GM12878 (cell line): ENCODE results near the gene ATP2C1. TPM values are rescaled to one million over a fixed set of nuclear protein-coding genes. Genes with fewer than 3 reads are reported as not detected.

Experiments
- ATAC-seq: fragments of 200-7000 bp; cut with Tn5 transposase; 3 replicates; pipeline ENCODE4 v1.9.1; 2020; ENCODE audit warnings: mild to moderate bottlenecking, moderate library complexity
- BruUV-seq: library from RNA; stranded (reverse); fragments of 400-500 nt; replicated peaks from 2 replicates; lab custom pipeline; 2021; lab: Mats Ljungman, UMichigan
- CTCF ChIA-PET: fragments of 300-600 bp; sonication (Branson Sonifier 250); formaldehyde crosslinking; extraction: SDS; loops from one replicate; lab custom pipeline; 2021; ENCODE audit warnings: inconsistent platforms; lab: Yijun Ruan, JAX
- POLR2A ChIA-PET: fragments of 350-600 bp; formaldehyde crosslinking; extraction: SDS; loops from one replicate; lab custom pipeline; 2021; ENCODE audit warnings: inconsistent platforms; lab: Charles Lee
- RAD21 ChIA-PET: fragments of 300-600 bp; sonication (Branson Sonifier 250); formaldehyde crosslinking; loops from one replicate; lab custom pipeline; 2023; ENCODE audit warnings: antibody characterized with exemption; ENCODE audit not compliant: unreplicated experiment; lab: Charles Lee
- SMC1A ChIA-PET: fragments of 300-600 bp; sonication (Branson Sonifier 250); formaldehyde crosslinking; loops from one replicate; lab custom pipeline; 2023; ENCODE audit not compliant: unreplicated experiment, uncharacterized antibody; lab: Charles Lee
- DNase-seq: peaks from one replicate; pipeline ENCODE4 v3.0.0-alpha.2; 2011; ENCODE audit warnings: low read depth, low spot score
- FAIRE-seq: peaks from 3 replicates; lab custom pipeline; 2011; peaks lifted over from hg19 to GRCh38; lab: Jason Lieb, UNC
- H2AFZ ChIP-seq: 2 replicates; pipeline ENCODE4 v1.6.0; 2011; ENCODE audit warnings: low read depth, low read length, control low read depth; ENCODE audit not compliant: control insufficient read depth
- H3K27ac ChIP-seq: 2 replicates; pipeline ENCODE4 v1.5.1; 2011; ENCODE audit warnings: control low read depth; ENCODE audit not compliant: control insufficient read depth, insufficient read depth
- H3K27me3 ChIP-seq, 2 experiments: replicated peaks in 1 of 2; 2 replicates each; pipeline versions ENCODE4 v1.6.0 to v1.6.1; 2011; ENCODE audit warnings: low read length in 1 of 2; ENCODE audit not compliant: control insufficient read depth in 2 of 2, insufficient read depth in 2 of 2
- H3K36me3 ChIP-seq, 2 experiments: 2 replicates each; pipeline ENCODE4 v1.5.1; 2011; ENCODE audit warnings: low read length in 1 of 2; ENCODE audit not compliant: control insufficient read depth in 2 of 2, insufficient read depth in 2 of 2
- H3K4me1 ChIP-seq: 2 replicates; pipeline ENCODE4 v1.6.1; 2011; ENCODE audit warnings: mild to moderate bottlenecking, low read length, moderate library complexity, mixed read lengths; ENCODE audit not compliant: control insufficient read depth, insufficient read depth
- H3K4me2 ChIP-seq: 2 replicates; pipeline ENCODE4 v1.6.0; 2011; ENCODE audit warnings: control low read depth; ENCODE audit not compliant: control insufficient read depth, insufficient read depth
- H3K4me3 ChIP-seq: fragments of 200-600 bp; sonication (generic); 2 replicates; pipeline ENCODE4 v1.5.1; 2016
- H3K79me2 ChIP-seq: 2 replicates; pipeline ENCODE4 v1.6.0; 2011; ENCODE audit warnings: low read length; ENCODE audit not compliant: control insufficient read depth, insufficient read depth
- H3K9ac ChIP-seq: 2 replicates; pipeline ENCODE4 v1.8.0; 2011; ENCODE audit warnings: low read length, control low read depth, mixed read lengths; ENCODE audit not compliant: control insufficient read depth, insufficient read depth
- H3K9me3 ChIP-seq: replicated peaks from 3 replicates; pipeline ENCODE4 v1.5.1; 2011; ENCODE audit warnings: mild to moderate bottlenecking, low read length; ENCODE audit not compliant: control insufficient read depth, insufficient read depth
- H4K20me1 ChIP-seq: 2 replicates; pipeline ENCODE4 v1.6.0; 2011; ENCODE audit not compliant: control insufficient read depth, insufficient read depth
- BACH1 ChIP-seq: fragments of 450-650 bp; IDR thresholded peaks from 2 replicates; pipeline ENCODE4 v1.6.1; 2017; ENCODE audit warnings: mild to moderate bottlenecking, borderline replicate concordance
- BHLHE40 ChIP-seq, 2 experiments: fragments of 450-650 bp in 1 of 2; IDR thresholded peaks; 2 replicates each; pipeline ENCODE4 v1.6.1; 2011 to 2017; ENCODE audit warnings: low read depth in 2 of 2, borderline replicate concordance in 1 of 2, improper control_type of control experiment in 1 of 2, low read length in 1 of 2, mild to moderate bottlenecking in 1 of 2
- EGR1 ChIP-seq, 2 experiments: IDR thresholded peaks; 1 replicate in 1 of 2; 2 replicates in 1 of 2; pipeline ENCODE4 v1.6.1; 2011 to 2012; ENCODE audit warnings: low read depth in 2 of 2, low read length in 2 of 2, borderline replicate concordance in 1 of 2, mild to moderate bottlenecking in 1 of 2, moderate library complexity in 1 of 2
- EZH2 ChIP-seq: IDR thresholded peaks from 2 replicates; pipeline ENCODE4 v1.6.1; 2012; ENCODE audit warnings: low read depth, mild to moderate bottlenecking, control low read depth, inconsistent platforms, low read length, borderline replicate concordance; ENCODE audit not compliant: control insufficient read depth
- HDGF ChIP-seq: fragments of 450-650 bp; IDR thresholded peaks from 2 replicates; pipeline ENCODE4 v1.6.1; 2016; ENCODE audit warnings: antibody characterized with exemption
- KLF5 ChIP-seq: fragments of 450-650 bp; IDR thresholded peaks from 2 replicates; pipeline ENCODE4 v1.6.1; 2014; ENCODE audit warnings: mild to moderate bottlenecking; ENCODE audit not compliant: partially characterized antibody
- MYC ChIP-seq: IDR thresholded peaks from 2 replicates; pipeline ENCODE4 v1.6.1; 2011; ENCODE audit warnings: mild to moderate bottlenecking, low read length, moderate library complexity, inconsistent platforms; ENCODE audit not compliant: insufficient read depth, insufficient replicate concordance, insufficient read length, severe bottlenecking
- PAX5 ChIP-seq: IDR thresholded peaks from 2 replicates; pipeline ENCODE4 v1.6.1; 2011; ENCODE audit warnings: low read depth, low read length, borderline replicate concordance
- RAD21 ChIP-seq: IDR thresholded peaks from 2 replicates; pipeline ENCODE4 v1.6.1; 2011; ENCODE audit warnings: mild to moderate bottlenecking, low read depth, low read length, moderate library complexity; ENCODE audit not compliant: insufficient read depth
- RAD51 ChIP-seq: fragments of 450-650 bp; IDR thresholded peaks from 2 replicates; pipeline ENCODE4 v1.6.1; 2016; ENCODE audit warnings: moderate library complexity, mild to moderate bottlenecking, inconsistent platforms
- RBBP5 ChIP-seq: fragments of 200-600 bp; sonication (generic); conservative IDR thresholded peaks from 2 replicates; pipeline ENCODE4 v1.6.1; 2016
- SPI1 ChIP-seq: IDR thresholded peaks from 2 replicates; pipeline ENCODE4 v1.6.1; 2011; ENCODE audit warnings: low read depth, mild to moderate bottlenecking, low read length, moderate library complexity, borderline replicate concordance; ENCODE audit not compliant: insufficient read depth
- SREBF2 ChIP-seq: IDR thresholded peaks from 2 replicates; pipeline ENCODE4 v1.6.1; 2012; ENCODE audit warnings: mild to moderate bottlenecking, low read length
- TBL1XR1 ChIP-seq: IDR thresholded peaks from 2 replicates; pipeline ENCODE4 v1.6.1; 2012; ENCODE audit warnings: low read depth, low read length, improper control_type of control experiment
- YY1 ChIP-seq: IDR thresholded peaks from 2 replicates; pipeline ENCODE4 v1.6.1; 2011; ENCODE audit warnings: low read depth, mild to moderate bottlenecking, low read length
- WGBS: methylation state at CpG from one replicate; pipeline ENCODE4 v1.1.6; 2016; ENCODE audit warnings: low lambda C conversion rate; ENCODE audit not compliant: insufficient replicate concordance, insufficient coverage; ENCODE audit errors: missing lambda C conversion rate; 5-methylcytosine and 5-hydroxymethylcytosine counted together
- in situ Hi-C: fragments of 300-500 bp; cut with MboI; formaldehyde crosslinking; loops from 9 replicates; pipeline ENCODE4 v1.14.3; 2018; ENCODE audit warnings: mixed read lengths
- intact Hi-C: fragments of 100-400 bp; cut with micrococcal nuclease; formaldehyde crosslinking; loops from one replicate; pipeline ENCODE4 v1.14.2; 2022; ENCODE audit not compliant: unreplicated experiment
- polyA plus RNA-seq, 11 experiments: library from polyadenylated mRNA; depleted of rRNA in 4 of 11; unstranded in 6 of 11; stranded (reverse) in 5 of 11; fragments of >200 nt; fragmentation: Nextera tagmentation in 4 of 11; fragmentation: Illumina TruSeq in 1 of 11; extraction: Ambion mirVana in 4 of 11; extraction: Trizol in 1 of 11; gene quantifications; 1 replicate in 1 of 11; 2 replicates in 10 of 11; pipeline versions ENCODE4 v1.2.1 to v1.2.3, GENCODE V29; 2011 to 2016; ENCODE audit warnings: inconsistent platforms in 2 of 11, missing spikeins in 2 of 11, low read depth in 1 of 11
- total RNA-seq, 4 experiments: library from RNA; depleted of rRNA in 3 of 4; stranded (reverse); fragments of >200 nt in 3 of 4; fragmentation: Illumina TruSeq in 1 of 4; extraction: Trizol in 1 of 4; gene quantifications; 2 replicates each; pipeline versions ENCODE4 v1.2.1 to v1.2.3, GENCODE V29; 2013 to 2021
- TF ChIP-seq, protein P1 (sequence below): fragments of 450-650 bp; IDR thresholded peaks from 2 replicates; pipeline ENCODE4 v1.6.1; 2014; ENCODE audit warnings: mild to moderate bottlenecking
- TF ChIP-seq, protein P2 (sequence below): fragments of 450-650 bp; IDR thresholded peaks from 2 replicates; pipeline ENCODE4 v1.6.1; 2016; ENCODE audit warnings: mild to moderate bottlenecking, moderate library complexity, borderline replicate concordance
- TF ChIP-seq, protein P3 (sequence below): fragments of 150-350 bp; IDR thresholded peaks from 2 replicates; pipeline ENCODE4 v1.6.1; 2014; ENCODE audit warnings: mild to moderate bottlenecking, low read depth, low read length

Gene ATP2C1
- total and polyA plus RNA-seq, 10 of the 15 experiments (the other 5 are each of a cell fraction or from before 2014, with no cell fraction given), result 20.6 to 116 (median 55.1) TPM

DNA sequence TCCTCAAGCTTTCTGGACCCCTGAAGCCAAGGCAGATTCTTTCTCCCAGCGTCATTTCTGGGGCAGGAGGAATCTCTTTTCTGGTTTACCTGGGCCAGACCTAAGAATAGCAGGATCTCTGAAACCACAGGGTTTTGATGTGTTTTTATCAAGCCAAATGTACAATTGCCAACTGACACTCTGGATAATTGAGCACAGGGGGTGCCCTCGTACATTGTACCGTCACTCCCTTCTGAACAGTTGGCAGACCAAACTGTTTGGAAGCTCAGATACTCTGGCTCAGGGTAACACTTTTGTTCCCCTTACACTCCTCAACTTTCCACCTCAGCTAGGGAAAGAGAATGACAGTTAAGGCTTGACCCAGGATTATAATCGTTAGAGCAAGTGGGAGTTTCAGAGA is 82.8 kb downstream of the ATP2C1 start (continued):
- TF ChIP-seq, protein P1, sequence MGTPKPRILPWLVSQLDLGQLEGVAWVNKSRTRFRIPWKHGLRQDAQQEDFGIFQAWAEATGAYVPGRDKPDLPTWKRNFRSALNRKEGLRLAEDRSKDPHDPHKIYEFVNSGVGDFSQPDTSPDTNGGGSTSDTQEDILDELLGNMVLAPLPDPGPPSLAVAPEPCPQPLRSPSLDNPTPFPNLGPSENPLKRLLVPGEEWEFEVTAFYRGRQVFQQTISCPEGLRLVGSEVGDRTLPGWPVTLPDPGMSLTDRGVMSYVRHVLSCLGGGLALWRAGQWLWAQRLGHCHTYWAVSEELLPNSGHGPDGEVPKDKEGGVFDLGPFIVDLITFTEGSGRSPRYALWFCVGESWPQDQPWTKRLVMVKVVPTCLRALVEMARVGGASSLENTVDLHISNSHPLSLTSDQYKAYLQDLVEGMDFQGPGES, result no peak
- no peak for TF ChIP-seq KLF5
- no peak for TF ChIP-seq EZH2
- no peak for TF ChIP-seq BHLHE40 (IDR thresholded peaks at IDR 0.05; ENCODE audit: borderline replicate concordance in 1 of 2, low read depth in 2 of 2, low read length in 1 of 2)
- TF ChIP-seq, all 136 proteins: peak for 0

DNA sequence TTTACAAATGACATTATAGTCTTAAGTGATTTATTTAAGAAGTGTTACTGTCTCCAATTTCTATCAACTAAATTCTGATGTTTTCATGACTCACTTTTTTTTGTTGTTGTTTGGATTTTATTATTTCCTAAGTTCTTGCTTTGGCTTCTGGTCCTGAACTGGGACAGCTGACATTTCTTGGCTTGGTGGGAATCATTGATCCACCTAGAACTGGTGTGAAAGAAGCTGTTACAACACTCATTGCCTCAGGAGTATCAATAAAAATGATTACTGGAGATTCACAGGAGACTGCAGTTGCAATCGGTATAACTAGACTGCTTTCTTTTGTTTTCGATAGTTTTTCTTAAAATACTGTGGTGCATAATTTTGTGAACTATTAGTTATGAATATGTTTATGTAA is 85.2 kb downstream of the ATP2C1 start:
- Histone ChIP-seq H2AFZ (no peak overlapping the region), H3K27ac (no peak overlapping the region), H3K9ac (no peak overlapping the region), H3K9me3 (no peaks in the 10 kb centered on the region), H3K27me3 (no peaks in the 10 kb centered on the region), H3K4me3 (no peak overlapping the region), H3K36me3 (peaks cover 1 to 4% of the 10 kb centered on the region in 2 experiments; a peak in 3 of 4 replicates), H4K20me1 (no peaks in the 10 kb centered on the region), H3K4me1 (no peaks in the 10 kb centered on the region), H3K4me2 (no peak overlapping the region), H3K79me2 (no peaks in the 10 kb centered on the region)
- ChIA-PET SMC1A (no interaction called here), POLR2A (no interaction called here), CTCF (interaction anchor here (1.0 kb wide), 1 partner anchor 16 kb away, joined by 3 read pairs; no protein-coding TSS in a partner anchor), RAD21 (no interaction called here)
- 80% methylated on average over 2 of the region's 2 CpGs for WGBS
- intact Hi-C loops, result no loop called here
- no TSS peak for BruUV-seq
- DNase-seq (no peak), ATAC-seq (no peak), FAIRE-seq (no peak)
- in situ Hi-C loops, result no loop called here
- no peak for TF ChIP-seq TBL1XR1
- no peak for TF ChIP-seq SPI1
- TF ChIP-seq RAD51, result no peak
- TF ChIP-seq PAX5, result no peak
- TF ChIP-seq RAD21, result no peak
- TF ChIP-seq, protein P2, sequence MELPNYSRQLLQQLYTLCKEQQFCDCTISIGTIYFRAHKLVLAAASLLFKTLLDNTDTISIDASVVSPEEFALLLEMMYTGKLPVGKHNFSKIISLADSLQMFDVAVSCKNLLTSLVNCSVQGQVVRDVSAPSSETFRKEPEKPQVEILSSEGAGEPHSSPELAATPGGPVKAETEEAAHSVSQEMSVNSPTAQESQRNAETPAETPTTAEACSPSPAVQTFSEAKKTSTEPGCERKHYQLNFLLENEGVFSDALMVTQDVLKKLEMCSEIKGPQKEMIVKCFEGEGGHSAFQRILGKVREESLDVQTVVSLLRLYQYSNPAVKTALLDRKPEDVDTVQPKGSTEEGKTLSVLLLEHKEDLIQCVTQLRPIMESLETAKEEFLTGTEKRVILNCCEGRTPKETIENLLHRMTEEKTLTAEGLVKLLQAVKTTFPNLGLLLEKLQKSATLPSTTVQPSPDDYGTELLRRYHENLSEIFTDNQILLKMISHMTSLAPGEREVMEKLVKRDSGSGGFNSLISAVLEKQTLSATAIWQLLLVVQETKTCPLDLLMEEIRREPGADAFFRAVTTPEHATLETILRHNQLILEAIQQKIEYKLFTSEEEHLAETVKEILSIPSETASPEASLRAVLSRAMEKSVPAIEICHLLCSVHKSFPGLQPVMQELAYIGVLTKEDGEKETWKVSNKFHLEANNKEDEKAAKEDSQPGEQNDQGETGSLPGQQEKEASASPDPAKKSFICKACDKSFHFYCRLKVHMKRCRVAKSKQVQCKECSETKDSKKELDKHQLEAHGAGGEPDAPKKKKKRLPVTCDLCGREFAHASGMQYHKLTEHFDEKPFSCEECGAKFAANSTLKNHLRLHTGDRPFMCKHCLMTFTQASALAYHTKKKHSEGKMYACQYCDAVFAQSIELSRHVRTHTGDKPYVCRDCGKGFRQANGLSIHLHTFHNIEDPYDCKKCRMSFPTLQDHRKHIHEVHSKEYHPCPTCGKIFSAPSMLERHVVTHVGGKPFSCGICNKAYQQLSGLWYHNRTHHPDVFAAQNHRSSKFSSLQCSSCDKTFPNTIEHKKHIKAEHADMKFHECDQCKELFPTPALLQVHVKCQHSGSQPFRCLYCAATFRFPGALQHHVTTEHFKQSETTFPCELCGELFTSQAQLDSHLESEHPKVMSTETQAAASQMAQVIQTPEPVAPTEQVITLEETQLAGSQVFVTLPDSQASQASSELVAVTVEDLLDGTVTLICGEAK, result no peak
- no peak for TF ChIP-seq YY1
- no peak for TF ChIP-seq SREBF2
- TF ChIP-seq, protein P3, sequence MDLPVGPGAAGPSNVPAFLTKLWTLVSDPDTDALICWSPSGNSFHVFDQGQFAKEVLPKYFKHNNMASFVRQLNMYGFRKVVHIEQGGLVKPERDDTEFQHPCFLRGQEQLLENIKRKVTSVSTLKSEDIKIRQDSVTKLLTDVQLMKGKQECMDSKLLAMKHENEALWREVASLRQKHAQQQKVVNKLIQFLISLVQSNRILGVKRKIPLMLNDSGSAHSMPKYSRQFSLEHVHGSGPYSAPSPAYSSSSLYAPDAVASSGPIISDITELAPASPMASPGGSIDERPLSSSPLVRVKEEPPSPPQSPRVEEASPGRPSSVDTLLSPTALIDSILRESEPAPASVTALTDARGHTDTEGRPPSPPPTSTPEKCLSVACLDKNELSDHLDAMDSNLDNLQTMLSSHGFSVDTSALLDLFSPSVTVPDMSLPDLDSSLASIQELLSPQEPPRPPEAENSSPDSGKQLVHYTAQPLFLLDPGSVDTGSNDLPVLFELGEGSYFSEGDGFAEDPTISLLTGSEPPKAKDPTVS, result no peak
- TF ChIP-seq BACH1, result no peak
- no peak for TF ChIP-seq HDGF
- no peak for TF ChIP-seq EGR1 (IDR thresholded peaks at IDR 0.05; ENCODE audit: borderline replicate concordance in 1 of 2, low read depth in 2 of 2, low read length in 2 of 2)
- no peak for TF ChIP-seq RBBP5
- no peak for TF ChIP-seq MYC
